GM12864 (cell line): ENCODE data around the gene ARHGAP29.
"Not testable (repeated sequence)": the region's sequence is repeated elsewhere in the genome, so short reads cannot be mapped to it uniquely, and the experiment has no call there.

ENCODE experiments used
- DNase-seq: peaks from one replicate; pipeline ENCODE4 v3.0.0-alpha.2; 2011; ENCODE audit warnings: low read depth
- H3K4me3 ChIP-seq: 2 replicates; pipeline ENCODE4 v1.5.1; 2011; ENCODE audit warnings: mild to moderate bottlenecking, low read depth, low read length, control low read depth
- CTCF ChIP-seq: IDR thresholded peaks from 2 replicates; pipeline ENCODE4 v1.5.1; 2011; ENCODE audit warnings: low read depth, mild to moderate bottlenecking, moderate library complexity, low read length, control low read depth, inconsistent platforms; ENCODE audit errors: missing control alignments

ARHGAP29 gene

GRCh38 chr1:94160811-94161210 lies 76.6 kb downstream of the ARHGAP29 start:
- no peak overlapping the region for H3K4me3 ChIP-seq
- DNase-seq: no peak
- no peak for TF ChIP-seq CTCF

GRCh38 chr1:94156096-94156625 lies 81.2 kb downstream of the ARHGAP29 start:
- no peak overlapping the region for H3K4me3 ChIP-seq
- DNase-seq: no peak
- TF ChIP-seq CTCF: no peak

- TF ChIP-seq CTCF: no peak
Measured at GRCh38 chr1:94154989-94155388, 82.4 kb downstream of the ARHGAP29 start.

GRCh38 chr1:94153133-94153532 lies 84.3 kb downstream of the ARHGAP29 start:
- DNase-seq: no peak
- no peak overlapping the region for H3K4me3 ChIP-seq
- no peak for TF ChIP-seq CTCF

More at GRCh38 chr1:94154989-94155388, 82.4 kb downstream of the ARHGAP29 start:
- no peak overlapping the region for H3K4me3 ChIP-seq
- DNase-seq: no peak

- not testable (repeated sequence) for H3K4me3 ChIP-seq, DNase-seq
Measured at GRCh38 chr1:94149166-94149565, 88.2 kb downstream of the ARHGAP29 start.

GRCh38 chr1:94146273-94146672 lies 91.1 kb downstream of the ARHGAP29 start:
- no peak overlapping the region for H3K4me3 ChIP-seq
- TF ChIP-seq CTCF: no peak
- no peak for DNase-seq

GRCh38 chr1:94144836-94145235 lies 92.5 kb downstream of the ARHGAP29 start:
- DNase-seq: no peak
- H3K4me3 ChIP-seq: no peak overlapping the region
- TF ChIP-seq CTCF: no peak
